GM18868 (cell line): ENCODE results near the gene FAM186B.
A peak's percentile ranks its signal among the peaks of the same experiment; 100 is the strongest.

Source experiments
- ATAC-seq: cut with Tn5 transposase; IDR thresholded peaks from one replicate; pipeline ENCODE4 v1.9.1; 2021; ENCODE audit warnings: mild to moderate bottlenecking, moderate library complexity; ENCODE audit not compliant: unreplicated experiment

The FAM186B gene

GRCh38 chr12:49577589-49578315 is 27.7 kb downstream of the FAM186B start:
- ATAC-seq = no peak

DNA sequence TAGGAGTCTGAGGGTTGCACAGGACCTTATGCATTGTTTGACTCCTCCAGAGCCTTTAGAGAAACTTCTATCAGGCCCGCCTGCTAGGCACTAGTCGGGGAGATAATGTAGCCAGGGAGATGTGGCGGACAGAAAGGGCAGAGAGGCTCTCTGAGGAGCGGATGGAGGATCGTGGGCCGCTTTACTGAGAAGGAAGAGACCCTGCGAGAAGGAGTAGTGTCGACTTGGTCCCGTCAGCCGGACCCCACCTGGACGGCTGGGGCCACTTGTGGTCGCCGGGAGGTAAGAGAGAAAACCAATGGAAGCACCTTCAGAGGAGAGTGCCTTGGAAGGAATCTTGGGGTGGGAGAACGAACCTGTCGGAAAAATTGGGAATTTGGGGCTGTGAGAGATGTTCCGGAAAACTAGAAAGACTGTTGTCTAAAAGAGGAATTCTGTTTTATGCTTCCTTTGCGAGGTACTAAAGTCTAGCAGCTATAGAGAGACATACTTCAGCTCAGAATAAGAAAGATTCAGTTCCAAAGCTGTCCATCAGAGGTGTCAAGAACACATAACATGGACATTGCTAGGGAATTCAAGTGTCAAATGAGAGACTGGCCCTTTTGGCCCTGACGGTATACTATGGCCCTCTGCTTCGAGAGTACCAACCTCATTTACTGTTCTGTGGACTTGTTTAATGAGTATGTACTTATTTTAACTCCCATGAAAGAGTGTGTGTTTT is 36.8 kb downstream of the FAM186B start:
- ATAC-seq = peak; percentile 28

DNA sequence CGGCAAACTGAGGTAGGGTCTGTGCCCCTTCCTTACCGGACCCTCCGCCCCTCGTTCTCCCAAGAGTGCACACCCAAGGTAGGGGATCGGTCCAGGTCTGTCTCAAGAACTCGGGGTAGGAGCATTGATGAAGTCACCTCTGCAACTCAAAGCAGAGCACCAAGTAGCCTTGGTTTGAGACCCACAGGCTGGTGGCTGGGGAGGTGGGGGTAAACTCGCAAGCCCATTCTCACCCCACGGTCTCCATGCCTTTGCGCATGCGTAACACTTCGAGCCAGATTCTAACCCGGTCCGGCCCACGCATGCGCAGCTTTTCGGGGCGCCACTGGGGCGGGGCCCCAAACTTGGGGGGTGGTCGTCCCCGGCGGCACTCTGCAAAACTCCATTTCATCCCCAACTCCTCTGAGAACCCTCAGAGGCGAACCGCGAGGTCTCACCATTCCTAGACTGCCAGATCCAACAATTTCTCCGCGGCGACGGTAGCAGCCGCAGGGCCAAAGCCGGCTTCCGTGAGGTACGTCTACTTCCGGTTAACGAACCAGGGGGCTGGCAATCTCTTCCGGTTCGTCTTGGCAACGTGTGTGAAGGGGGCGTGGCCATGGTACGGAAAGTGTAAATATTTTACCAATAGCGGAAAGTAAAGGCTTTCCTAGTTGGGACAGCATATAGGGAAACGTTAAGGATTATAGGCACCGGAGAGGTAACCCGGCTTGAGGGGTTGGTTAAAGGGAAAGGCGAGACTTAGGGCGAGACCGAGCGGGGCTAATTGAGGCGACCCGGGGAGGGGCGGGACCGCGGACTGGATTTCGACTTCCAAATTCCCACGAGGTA is 37.6 kb downstream of the FAM186B start, which contains the start of gene MCRS1:
MCRS1 (minus strand) TSS at position 532 of the 831 bp plus-strand sequence. CDS start 1,411 bp downstream, outside the sequence.
- ATAC-seq = peak; percentile 84

DNA sequence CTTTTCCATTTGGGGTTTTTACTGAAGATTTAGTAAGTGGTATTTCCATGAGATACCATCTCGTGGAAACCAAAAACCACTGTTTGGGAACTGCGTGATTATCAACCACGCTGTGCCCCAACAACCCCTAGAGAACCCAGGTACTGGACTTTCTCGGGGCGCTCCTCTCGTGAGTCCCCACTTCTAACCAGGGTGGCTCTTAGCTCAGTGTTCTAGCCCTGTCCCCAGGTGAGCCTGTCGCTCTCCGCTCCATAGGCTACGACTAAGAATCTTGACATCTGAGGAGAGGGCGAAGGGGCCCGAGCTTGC is 38.2 kb downstream of the FAM186B start:
- ATAC-seq = peak; percentile 10

GRCh38 chr12:49566361-49566760 is 39.1 kb downstream of the FAM186B start:
- ATAC-seq = no peak

- ATAC-seq = no peak
Measured at GRCh38 chr12:49565406-49566265, 39.8 kb downstream of the FAM186B start.

GRCh38 chr12:49564686-49565405 is 40.6 kb downstream of the FAM186B start:
- no peak for ATAC-seq

DNA sequence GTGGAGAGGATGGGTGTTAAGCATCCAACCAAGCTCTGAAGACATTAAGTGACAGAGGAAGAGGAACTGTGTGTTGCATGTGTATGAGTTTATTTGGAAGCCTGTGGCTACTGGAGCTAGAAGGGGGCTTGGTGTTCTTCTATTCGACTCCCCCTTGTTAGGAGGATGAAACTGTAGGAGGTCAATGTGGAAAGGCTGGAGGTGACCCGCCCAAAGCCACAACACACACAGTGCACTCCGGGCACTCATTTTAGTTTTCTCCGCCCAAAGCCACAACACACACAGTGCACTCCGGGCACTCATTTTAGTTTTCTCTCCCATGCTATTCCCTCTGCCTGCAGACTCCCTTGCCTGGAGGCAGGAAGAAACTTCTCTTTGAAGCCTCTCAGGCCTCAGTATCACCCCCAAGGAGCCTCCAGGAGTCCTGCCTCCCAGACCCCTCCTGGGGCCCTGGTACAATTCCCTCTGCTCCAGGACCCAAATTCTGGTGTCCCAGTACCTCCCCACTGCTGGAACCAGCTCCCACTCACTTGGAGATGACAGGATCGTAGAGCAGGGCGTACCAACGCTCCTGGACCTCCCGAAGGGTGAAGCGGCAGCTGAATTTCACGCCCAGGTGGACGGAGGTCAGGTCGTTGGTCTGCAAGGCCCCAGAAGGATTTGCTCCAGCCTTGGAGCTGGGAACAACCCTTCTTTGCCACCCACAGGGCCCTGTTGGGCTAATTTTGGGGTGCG is 41.3 kb downstream of the FAM186B start:
- ATAC-seq = no peak

DNA sequence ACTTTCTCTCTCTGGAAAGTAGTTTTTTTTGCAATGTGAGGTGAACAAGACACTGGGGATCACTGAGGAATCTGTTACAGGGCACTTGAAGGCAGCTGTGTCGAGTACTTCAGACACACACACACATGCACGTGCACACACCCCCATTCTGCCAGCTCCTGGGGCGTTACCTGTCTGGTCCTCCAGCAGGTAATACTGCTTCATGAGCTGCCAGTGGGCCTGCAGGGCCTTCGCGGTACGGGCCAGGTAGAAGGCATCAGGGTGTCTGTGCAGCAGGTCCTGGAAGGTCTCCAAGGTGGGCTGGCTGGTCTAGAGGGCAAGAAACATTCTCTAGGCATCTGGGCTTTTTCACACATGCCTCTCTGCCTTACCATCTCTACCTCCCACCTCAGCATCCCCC is 42.6 kb downstream of the FAM186B start:
- no peak for ATAC-seq

GRCh38 chr12:49562233-49562632 is 43.2 kb downstream of the FAM186B start:
- no peak for ATAC-seq

- no peak for ATAC-seq
Measured at GRCh38 chr12:49560695-49561094, 44.7 kb downstream of the FAM186B start.

DNA sequence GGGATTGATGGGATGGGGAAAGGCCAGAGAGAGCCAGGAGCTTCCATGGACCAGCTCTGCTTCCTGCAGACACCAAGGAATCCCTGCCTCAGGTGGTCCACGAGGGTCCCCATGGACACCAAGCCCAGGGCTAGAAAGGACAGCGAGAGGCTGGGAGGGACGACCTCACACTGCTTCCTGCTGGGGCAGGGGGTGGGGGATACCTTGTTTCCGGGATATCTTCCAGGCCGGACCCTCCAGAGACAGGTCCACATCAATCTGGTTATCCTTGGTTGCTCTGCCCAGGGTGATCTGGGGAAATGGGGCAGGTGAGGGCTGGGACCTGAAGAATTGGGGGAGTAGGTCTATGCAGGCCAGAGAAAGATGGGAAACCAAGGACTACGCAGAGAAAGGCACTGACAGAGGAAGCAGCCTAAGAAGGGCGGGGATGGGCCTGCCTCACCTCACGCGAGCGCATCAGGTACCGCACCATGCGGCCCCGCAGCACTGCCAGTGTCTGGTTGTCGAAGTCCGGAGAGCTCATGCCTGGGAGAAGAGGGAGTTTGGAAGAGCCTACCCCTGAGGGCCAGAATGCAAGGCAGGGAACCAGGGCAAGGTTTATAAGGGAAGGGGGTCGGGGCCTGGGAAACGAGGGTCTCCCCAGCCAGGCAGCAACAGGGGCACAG is 46.3 kb downstream of the FAM186B start:
- ATAC-seq = no peak

GRCh38 chr12:49558526-49558925 is 46.9 kb downstream of the FAM186B start:
- no peak for ATAC-seq

GRCh38 chr12:49557917-49558215 is 47.6 kb downstream of the FAM186B start:
- ATAC-seq = no peak

GRCh38 chr12:49557187-49557916 is 48.1 kb downstream of the FAM186B start:
- ATAC-seq = no peak

- no peak for ATAC-seq
Measured at GRCh38 chr12:49556391-49557186, 48.9 kb downstream of the FAM186B start.

GRCh38 chr12:49555631-49556390 is 49.6 kb downstream of the FAM186B start:
- ATAC-seq = no peak
